Fibroblast of skin of scalp (primary cell): ENCODE data around the gene PEAK3.

Experiments used
- DNase-seq: peaks from one replicate; pipeline ENCODE4 v3.0.0-alpha.2; 2013

The PEAK3 gene

GRCh38 chr19:2236314-2237050 lies 45.5 kb downstream of the PEAK3 start, which contains the start of the genes PLEKHJ1 and SF3A2:
TSS of gene PLEKHJ1 (minus strand) at chr19:2236329. CDS start at chr19:2236248, 81 bp downstream.
TSS of gene SF3A2 (plus strand) at chr19:2236824. CDS start at chr19:2243419, 6,595 bp downstream.
- DNase-seq: peak; percentile 98

- DNase-seq: no peak
Measured at GRCh38 chr19:2236064-2236313, 46.0 kb downstream of the PEAK3 start.

- DNase-seq: no peak
Measured at GRCh38 chr19:2235381-2236063, 46.5 kb downstream of the PEAK3 start.

- DNase-seq: no peak
Measured at GRCh38 chr19:2234996-2235380, 47.0 kb downstream of the PEAK3 start.

- DNase-seq: no peak
Measured at GRCh38 chr19:2233601-2234280, 48.2 kb downstream of the PEAK3 start.

- DNase-seq: no peak
Measured at GRCh38 chr19:2232286-2233151, 49.5 kb downstream of the PEAK3 start.

- DNase-seq: no peak
Measured at GRCh38 chr19:2231621-2232221, 50.3 kb downstream of the PEAK3 start.

- DNase-seq: no peak
Measured at GRCh38 chr19:2230807-2231533, 51.0 kb downstream of the PEAK3 start.

- no peak for DNase-seq
Measured at GRCh38 chr19:2230033-2230531, 51.9 kb downstream of the PEAK3 start.

GRCh38 chr19:2229103-2230032 lies 52.6 kb downstream of the PEAK3 start:
- DNase-seq: no peak

- DNase-seq: no peak
Measured at GRCh38 chr19:2228157-2229030, 53.6 kb downstream of the PEAK3 start.

GRCh38 chr19:2227415-2228156 lies 54.4 kb downstream of the PEAK3 start:
- no peak for DNase-seq

- DNase-seq: no peak
Measured at GRCh38 chr19:2226840-2227360, 55.1 kb downstream of the PEAK3 start.

GRCh38 chr19:2226051-2226839 lies 55.7 kb downstream of the PEAK3 start:
- DNase-seq: no peak

- DNase-seq: no peak
Measured at GRCh38 chr19:2225415-2226050, 56.4 kb downstream of the PEAK3 start.

- DNase-seq: no peak
Measured at GRCh38 chr19:2224754-2225349, 57.1 kb downstream of the PEAK3 start.
